IMR-90 (cell line): ENCODE results near the gene BMPER. TPM values are rescaled to one million over a fixed set of nuclear protein-coding genes. Genes with fewer than 3 reads are reported as not detected.
A peak's percentile ranks its signal among the peaks of the same experiment; 100 is the strongest.

Experiments used
- ATAC-seq: fragments of 200-7000 bp; cut with Tn5 transposase; 2 replicates; pipeline ENCODE4 v1.9.1; 2020; ENCODE audit warnings: low read depth, mild to moderate bottlenecking, moderate library complexity
- BruUV-seq: library from RNA; stranded (reverse); fragments of 400-500 nt; replicated peaks from 2 replicates; lab custom pipeline; 2021; lab: Mats Ljungman, UMichigan
- CTCF ChIA-PET: fragments of 300-600 bp; formaldehyde crosslinking; extraction: SDS; loops from one replicate; lab custom pipeline; 2021; ENCODE audit warnings: antibody characterized with exemption; lab: Yijun Ruan, JAX
- POLR2A ChIA-PET: fragments of 300-600 bp; sonication (Branson Sonifier 250); formaldehyde crosslinking; loops from one replicate; lab custom pipeline; 2022; ENCODE audit warnings: antibody characterized with exemption; ENCODE audit not compliant: unreplicated experiment; lab: Charles Lee
- DNase-seq: peaks from one replicate; pipeline ENCODE4 v3.0.0; 2013
- H2AFZ ChIP-seq: replicated peaks from 2 replicates; pipeline ENCODE3; 2013; ENCODE audit warnings: low read length, mild to moderate bottlenecking; ENCODE audit not compliant: poor library complexity
- H2AK5ac ChIP-seq: 2 replicates; pipeline ENCODE4 v1.6.1; 2013; ENCODE audit warnings: low read depth, low read length, inconsistent platforms
- H2AK9ac ChIP-seq: replicated peaks from 2 replicates; pipeline ENCODE3; 2013; ENCODE audit warnings: mild to moderate bottlenecking, low read depth, low read length, moderate library complexity; ENCODE audit not compliant: poor library complexity
- H2BK120ac ChIP-seq: 2 replicates; pipeline ENCODE4 v1.6.1; 2013; ENCODE audit warnings: low read depth, low read length, inconsistent platforms
- H2BK15ac ChIP-seq: 3 replicates; pipeline ENCODE4 v1.6.1; 2013; ENCODE audit warnings: low read depth, low read length, inconsistent platforms
- H2BK20ac ChIP-seq: 2 replicates; pipeline ENCODE4 v1.6.1; 2013; ENCODE audit warnings: low read depth, mild to moderate bottlenecking, inconsistent platforms, low read length, moderate library complexity
- H2BK5ac ChIP-seq: 2 replicates; pipeline ENCODE4 v1.6.1; 2013; ENCODE audit warnings: mild to moderate bottlenecking, low read depth, low read length, inconsistent platforms; ENCODE audit not compliant: poor library complexity, severe bottlenecking
- H3K14ac ChIP-seq: replicated peaks from 2 replicates; pipeline ENCODE4 v1.6.1; 2013; ENCODE audit warnings: low read depth, low read length, inconsistent platforms
- H3K18ac ChIP-seq: 2 replicates; pipeline ENCODE4 v1.6.1; 2013; ENCODE audit warnings: low read depth, low read length, control low read depth
- H3K23ac ChIP-seq: 2 replicates; pipeline ENCODE4 v1.6.1; 2013; ENCODE audit warnings: low read depth, low read length, inconsistent platforms
- H3K27ac ChIP-seq: 2 replicates; pipeline ENCODE4 v1.5.1; 2013; ENCODE audit warnings: mild to moderate bottlenecking, control low read depth, low read length; ENCODE audit not compliant: insufficient read depth
- H3K27me3 ChIP-seq: 2 replicates; pipeline ENCODE4 v1.6.1; 2013; ENCODE audit warnings: low read length; ENCODE audit not compliant: control insufficient read depth, insufficient read depth
- H3K36me3 ChIP-seq: 2 replicates; pipeline ENCODE4 v1.6.1; 2013; ENCODE audit warnings: low read length, mixed read lengths; ENCODE audit not compliant: control insufficient read depth, insufficient read depth
- H3K4ac ChIP-seq: 2 replicates; pipeline ENCODE4 v1.6.1; 2013; ENCODE audit warnings: low read depth, low read length, inconsistent platforms
- H3K4me1 ChIP-seq: 2 replicates; pipeline ENCODE4 v1.6.1; 2013; ENCODE audit warnings: low read length, mixed read lengths; ENCODE audit not compliant: control insufficient read depth, insufficient read depth
- H3K4me2 ChIP-seq: 2 replicates; pipeline ENCODE4 v1.6.1; 2013; ENCODE audit warnings: low read depth, mild to moderate bottlenecking, control low read depth, low read length, moderate library complexity
- H3K4me3 ChIP-seq: 2 replicates; pipeline ENCODE4 v1.5.1; 2013; ENCODE audit warnings: low read depth, mild to moderate bottlenecking, control low read depth, low read length, moderate library complexity; ENCODE audit not compliant: insufficient read depth
- H3K56ac ChIP-seq: 2 replicates; pipeline ENCODE4 v1.6.1; 2013; ENCODE audit warnings: low read length, inconsistent platforms; ENCODE audit not compliant: insufficient read depth; ENCODE audit errors: extremely low read depth
- H3K79me1 ChIP-seq, 2 experiments: 2 replicates each; pipeline ENCODE4 v1.6.1; 2013; ENCODE audit warnings: low read length in 2 of 2, inconsistent platforms in 1 of 2, low read depth in 1 of 2
- H3K9ac ChIP-seq: 2 replicates; pipeline ENCODE4 v1.6.1; 2013; ENCODE audit warnings: low read depth, low read length, control low read depth
- H3K9me1 ChIP-seq: 2 replicates; pipeline ENCODE4 v1.6.1; 2013; ENCODE audit warnings: low read length, inconsistent platforms; ENCODE audit not compliant: insufficient read depth
- H3K9me3 ChIP-seq: 2 replicates; pipeline ENCODE4 v1.6.1; 2013; ENCODE audit warnings: low read length; ENCODE audit not compliant: control insufficient read depth, insufficient read depth
- H4K20me1 ChIP-seq: 2 replicates; pipeline ENCODE4 v1.6.1; 2013; ENCODE audit warnings: low read length, inconsistent platforms; ENCODE audit not compliant: insufficient read depth
- H4K5ac ChIP-seq: 2 replicates; pipeline ENCODE4 v1.6.1; 2013; ENCODE audit warnings: mild to moderate bottlenecking, low read depth, low read length, control low read depth
- H4K8ac ChIP-seq, 2 experiments: 2 replicates each; pipeline ENCODE4 v1.6.1; 2013; ENCODE audit warnings: low read depth in 2 of 2, low read length in 2 of 2, control low read depth in 1 of 2, inconsistent platforms in 1 of 2
- H4K91ac ChIP-seq: 2 replicates; pipeline ENCODE4 v1.6.1; 2013; ENCODE audit warnings: low read depth, low read length, inconsistent platforms; ENCODE audit not compliant: insufficient read depth
- BHLHE40 ChIP-seq: fragments of 150-350 bp; IDR thresholded peaks from 2 replicates; pipeline ENCODE4 v1.6.1; 2016; ENCODE audit warnings: mild to moderate bottlenecking, low read depth, low read length
- CTCF ChIP-seq: conservative IDR thresholded peaks from 2 replicates; pipeline ENCODE4 v1.5.1; 2012; ENCODE audit warnings: mild to moderate bottlenecking, low read depth, low read length, improper control_type of control experiment
- MAZ ChIP-seq: IDR thresholded peaks from 2 replicates; pipeline ENCODE4 v1.6.1; 2012; ENCODE audit warnings: low read depth, mild to moderate bottlenecking, low read length, improper control_type of control experiment, moderate library complexity, borderline replicate concordance
- MXI1 ChIP-seq: IDR thresholded peaks from 2 replicates; pipeline ENCODE4 v1.6.1; 2012; ENCODE audit warnings: low read depth, mild to moderate bottlenecking, low read length, moderate library complexity, borderline replicate concordance
- NFE2L2 ChIP-seq: fragments of 150-350 bp; IDR thresholded peaks from 2 replicates; pipeline ENCODE4 v1.6.1; 2016; ENCODE audit warnings: low read depth, mild to moderate bottlenecking, low read length
- POLR2A ChIP-seq: IDR thresholded peaks from 2 replicates; pipeline ENCODE4 v1.6.1; 2012; ENCODE audit warnings: mild to moderate bottlenecking, low read depth, low read length
- RCOR1 ChIP-seq: IDR thresholded peaks from 2 replicates; pipeline ENCODE4 v1.6.1; 2012; ENCODE audit warnings: mild to moderate bottlenecking, low read length, improper control_type of control experiment; ENCODE audit not compliant: insufficient replicate concordance
- RFX5 ChIP-seq: IDR thresholded peaks from 2 replicates; pipeline ENCODE4 v1.8.0; 2012; ENCODE audit warnings: low read depth, mild to moderate bottlenecking, low read length, moderate library complexity
- SMC3 ChIP-seq: fragments of 150-350 bp; IDR thresholded peaks from 2 replicates; pipeline ENCODE4 v1.6.1; 2016; ENCODE audit warnings: low read depth, mild to moderate bottlenecking, antibody characterized with exemption, low read length, moderate library complexity
- USF2 ChIP-seq: fragments of 150-350 bp; IDR thresholded peaks from 2 replicates; pipeline ENCODE4 v1.6.1; 2017; ENCODE audit warnings: mild to moderate bottlenecking, antibody characterized with exemption, low read length, low read depth
- WGBS, 2 experiments: methylation state at CpG; one replicate each; pipeline versions ENCODE4 v1.1.5 to v1.1.7; 2013; ENCODE audit warnings: missing lambda C conversion rate in 2 of 2; ENCODE audit not compliant: insufficient read length in 1 of 2; ENCODE audit errors: extremely low coverage in 2 of 2; 5-methylcytosine and 5-hydroxymethylcytosine counted together
- dilution Hi-C: fragments of 300-500 bp; cut with HindIII; formaldehyde crosslinking; loops from one replicate; pipeline ENCODE4 v1.14.3; 2018; ENCODE audit warnings: low sequenced_read_pairs; ENCODE audit not compliant: unreplicated experiment
- in situ Hi-C: fragments of 300-500 bp; cut with MboI; formaldehyde crosslinking; loops from 3 replicates; pipeline ENCODE4 v1.14.3; 2019; ENCODE audit warnings: low sequenced_read_pairs, inconsistent platforms, mixed read lengths
- intact Hi-C: fragments of 100-400 bp; cut with micrococcal nuclease; formaldehyde crosslinking; loops from 2 replicates; pipeline ENCODE4 v1.10.0; 2022
- polyA plus RNA-seq, 3 experiments: library from polyadenylated mRNA; depleted of rRNA; stranded (reverse); fragments of >200 nt; gene quantifications; 2 replicates each; pipeline ENCODE4 v1.2.3, GENCODE V29; 2012; ENCODE audit warnings: low replicate concordance in 1 of 3
- total RNA-seq: library from RNA; depleted of rRNA; stranded (reverse); fragments of >200 nt; gene quantifications from 2 replicates; pipeline ENCODE4 v1.2.3, GENCODE V29; 2012

The BMPER gene
- total and polyA plus RNA-seq, 2 of the 4 experiments (the other 2 are of a cell fraction): 6.2 to 7.9 TPM

GRCh38 chr7:33986951-33987947 lies 81.9 kb downstream of the BMPER start (continued):
- peak; percentile 86 for TF ChIP-seq RCOR1
- TF ChIP-seq USF2: no peak
- no peak for TF ChIP-seq POLR2A

GRCh38 chr7:33996899-33997298 lies 91.6 kb downstream of the BMPER start:
- dilution Hi-C loops (no loop called here), in situ Hi-C loops (no loop called here), intact Hi-C loops (no loop called here)
- Histone ChIP-seq H2AK5ac (peak overlapping the region; percentile 18; the same call in 1 of the 2 replicates), H3K9me3 (no peaks in the 10 kb centered on the region), H3K36me3 (no peaks in the 10 kb centered on the region), H3K56ac (no peak overlapping the region), H3K14ac (peak overlapping the region; percentile 27; the same call in 1 of the 2 replicates), H3K18ac (peak overlapping the region; percentile 37; the same call in 1 of the 2 replicates), H3K27me3 (no peaks in the 10 kb centered on the region), H3K4me2 (peak overlapping the region; percentile 50; the same call in 1 of the 2 replicates), H4K20me1 (no peaks in the 10 kb centered on the region), H2AFZ (peak overlapping the region; percentile 4), H3K4me1 (no peaks in the 10 kb centered on the region), H4K91ac (peak overlapping the region; percentile 7; the same call in 1 of the 2 replicates), H3K79me1 (no peaks in the 10 kb centered on the region; a peak in 1 of 4 replicates), H4K8ac (peak overlapping the region; percentile 10 to 71; a peak in 3 of 4 replicates), H2BK5ac (no peak overlapping the region), H3K27ac (no peak overlapping the region), H3K9me1 (no peaks in the 10 kb centered on the region), H3K4me3 (no peak overlapping the region), H2BK120ac (peak overlapping the region; percentile 20), H3K9ac (no peak overlapping the region), H3K23ac (peak overlapping the region; percentile 29; the same call in 1 of the 2 replicates), H2BK15ac (peak overlapping the region; percentile 3), H3K4ac (peak overlapping the region; percentile 41; the same call in 1 of the 2 replicates), H2AK9ac (no peak overlapping the region), H2BK20ac (peak overlapping the region; percentile 65; the same call in 1 of the 2 replicates), H4K5ac (peak overlapping the region; percentile 64; the same call in 1 of the 2 replicates)
- BruUV-seq: no TSS peak
- ATAC-seq (no peak), DNase-seq (no peak)
- ChIA-PET CTCF (no interaction called here), POLR2A (no interaction called here)
- no CpG with 5 or more reads among the region's 1 CpG for WGBS, 2 experiments
- TF ChIP-seq CTCF: no peak
- TF ChIP-seq USF2: no peak
- no peak for TF ChIP-seq MAZ
- TF ChIP-seq BHLHE40: no peak
- no peak for TF ChIP-seq RFX5
- no peak for TF ChIP-seq NFE2L2
- TF ChIP-seq SMC3: no peak
- TF ChIP-seq POLR2A: no peak
- no peak for TF ChIP-seq MXI1
- TF ChIP-seq RCOR1: no peak
